HepG2 (cell line): Measurements from ENCODE around the gene TMEM14C. TPM values are rescaled to one million over a fixed set of nuclear protein-coding genes. Genes with fewer than 3 reads are reported as not detected.

Source experiments
- ARID5B ChIP-seq: IDR thresholded peaks from 2 replicates; pipeline ENCODE4 v1.4.0; 2020; ENCODE audit warnings: mild to moderate bottlenecking, missing genetic modification reagents
- CREB1 ChIP-seq, 2 experiments: fragments of 450-650 bp in 1 of 2; IDR thresholded peaks; 2 replicates each; pipeline ENCODE4 v1.6.1; 2016 to 2017; ENCODE audit warnings: control low read depth in 1 of 2, mild to moderate bottlenecking in 1 of 2, missing compliant biosample characterization in 1 of 2, missing genetic modification characterization in 1 of 2
- HNF1A ChIP-seq, 2 experiments: sonication (generic) in 1 of 2; formaldehyde crosslinking in 1 of 2; IDR thresholded peaks; 2 replicates each; pipeline versions ENCODE4 v1.4.0 to v1.6.1; 2016 to 2020; ENCODE audit warnings: borderline replicate concordance in 1 of 2, low read depth in 1 of 2, mild to moderate bottlenecking in 1 of 2, missing genetic modification reagents in 1 of 2
- IRF9 ChIP-seq: sonication (generic); formaldehyde crosslinking; IDR thresholded peaks from 2 replicates; pipeline ENCODE4 v1.8.0; 2022; ENCODE audit warnings: missing genetic modification reagents, mild to moderate bottlenecking, borderline replicate concordance
- MXD1 ChIP-seq: sonication (generic); formaldehyde crosslinking; IDR thresholded peaks from 2 replicates; pipeline ENCODE4 v1.4.0; 2020; ENCODE audit warnings: mild to moderate bottlenecking, missing genetic modification reagents
- NFIC ChIP-seq: IDR thresholded peaks from 2 replicates; pipeline ENCODE4 v1.6.1; 2012; ENCODE audit warnings: mild to moderate bottlenecking, low read length, inconsistent platforms
- SKI ChIP-seq: fragments of 450-650 bp; IDR thresholded peaks from one replicate; pipeline ENCODE4 v1.6.1; 2018; ENCODE audit warnings: mild to moderate bottlenecking; ENCODE audit not compliant: partially characterized antibody
- ZNF281 ChIP-seq: sonication (generic); formaldehyde crosslinking; IDR thresholded peaks from 2 replicates; pipeline ENCODE4 v1.4.0; 2020; ENCODE audit warnings: missing genetic modification reagents, borderline replicate concordance
- ZNF747 ChIP-seq: sonication (generic); formaldehyde crosslinking; IDR thresholded peaks from 2 replicates; pipeline ENCODE4 v1.8.1; 2023; ENCODE audit warnings: missing genetic modification reagents, mild to moderate bottlenecking, borderline replicate concordance
- ZSCAN21 ChIP-seq: sonication (generic); formaldehyde crosslinking; IDR thresholded peaks from 2 replicates; pipeline ENCODE4 v1.8.0; 2022; ENCODE audit warnings: mild to moderate bottlenecking, missing genetic modification reagents, moderate library complexity, borderline replicate concordance
- polyA plus RNA-seq, 8 experiments: library from polyadenylated mRNA; depleted of rRNA in 3 of 8; stranded (reverse) in 7 of 8; unstranded in 1 of 8; fragments of >200 nt; fragmentation: Illumina TruSeq in 4 of 8; extraction: Trizol in 4 of 8; gene quantifications; 2 replicates each; pipeline versions ENCODE4 v1.2.1 to v1.2.3, GENCODE V29; 2011 to 2016; ENCODE audit warnings: low read depth in 4 of 8, missing spikeins in 1 of 8, mixed read lengths in 1 of 8; ENCODE audit not compliant: insufficient read depth in 1 of 8
- total RNA-seq, 5 experiments: library from RNA; depleted of rRNA; stranded (reverse); fragments of >200 nt; fragmentation: Illumina TruSeq; extraction: Trizol; gene quantifications; 2 replicates each; pipeline ENCODE4 v1.2.3, GENCODE V29; 2016; ENCODE audit warnings: low read depth in 1 of 5

Gene TMEM14C
- total and polyA plus RNA-seq, 2 of the 13 experiments (the other 11 are each of a cell fraction or from before 2014, with no cell fraction given), result 184 TPM

GRCh38 chr6:10747251-10747972, 24.5 kb downstream of the TMEM14C start, which contains the start of gene TMEM14B (continued):
- no peak for TF ChIP-seq CREB1 (IDR thresholded peaks at IDR 0.05)
- TF ChIP-seq CREB1 (CRISPR knock-in tag; IDR thresholded peaks at IDR 0.05), result peak; percentile 69; the same call in 1 of the 2 replicates
- peak; percentile 21 for TF ChIP-seq SKI
- peak; percentile 64; the same call in 1 of the 2 replicates for TF ChIP-seq ZNF747 (CRISPR knock-in tag)
- TF ChIP-seq MXD1 (CRISPR knock-in tag), result peak; percentile 90; the same call in 1 of the 2 replicates
- peak; percentile 94; the same call in 1 of the 2 replicates for TF ChIP-seq ZSCAN21 (CRISPR knock-in tag)
- TF ChIP-seq NFIC, result peak; percentile 64; the same call in 1 of the 2 replicates
- TF ChIP-seq ARID5B (CRISPR knock-in tag), result peak; percentile 78; the same call in 1 of the 2 replicates
- peak; percentile 73 for TF ChIP-seq IRF9 (CRISPR knock-in tag)
- TF ChIP-seq ZNF281 (CRISPR knock-in tag), result peak; percentile 78; the same call in 1 of the 2 replicates
- TF ChIP-seq HNF1A (IDR thresholded peaks at IDR 0.05; ENCODE audit: low read depth), result no peak
- peak; percentile 82; the same call in 1 of the 2 replicates for TF ChIP-seq HNF1A (CRISPR knock-in tag; IDR thresholded peaks at IDR 0.05; ENCODE audit: borderline replicate concordance)
